ENCODE results near the gene TRAF7.

DNA sequence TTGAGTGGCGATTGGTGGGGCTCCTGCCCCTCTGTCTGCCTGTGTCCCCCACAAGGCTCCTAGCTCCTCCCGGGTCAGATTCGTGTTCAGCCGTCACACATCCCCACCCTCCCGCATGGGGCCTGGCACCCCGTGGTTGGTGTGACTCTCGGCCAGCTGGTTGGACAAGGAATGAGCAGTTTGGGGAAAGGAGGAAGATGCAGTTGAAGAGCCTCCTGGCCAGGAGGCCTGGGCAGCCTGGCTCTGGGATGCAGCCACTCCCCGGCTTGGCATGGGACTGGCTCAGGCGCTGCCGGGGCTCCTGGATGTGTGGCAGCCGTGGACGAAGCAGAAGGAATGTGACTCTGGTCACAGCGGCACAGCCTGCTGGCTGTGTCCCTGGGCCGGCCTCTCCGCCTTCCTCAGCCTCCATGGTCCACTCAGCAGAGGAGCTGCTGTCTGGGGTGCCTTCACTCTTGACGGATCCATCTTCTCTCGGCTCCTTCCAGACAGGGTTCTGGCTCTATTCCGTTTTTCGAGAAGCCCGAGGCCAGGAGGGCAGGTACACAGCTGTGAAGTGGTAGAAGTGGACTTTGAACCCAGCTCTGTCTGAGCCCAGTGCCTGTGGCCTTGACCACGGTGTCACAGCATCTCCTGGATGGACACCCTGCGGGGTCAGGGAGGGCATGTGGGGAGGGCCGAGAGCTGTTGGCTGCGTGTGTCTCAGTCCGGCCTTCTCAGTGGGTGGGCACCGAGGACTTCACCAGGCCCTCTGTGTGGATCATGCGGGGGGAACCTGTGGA lies 2.1 kb downstream of the TRAF7 start:
- TF ChIP-seq EZH2phosphoT487 (IDR thresholded peaks at IDR 0.05; ENCODE audit: borderline replicate concordance) (no peak), YY1 (IDR thresholded peaks at IDR 0.05; ENCODE audit: extremely low read depth, insufficient replicate concordance, low read depth, low read length) (no peak), EZH2 (IDR thresholded peaks at IDR 0.05) (no peak), SRF (IDR thresholded peaks at IDR 0.05; ENCODE audit: low read depth) (no peak), SIN3A (IDR thresholded peaks at IDR 0.05; ENCODE audit: low read depth) (no peak), POLR2AphosphoS5 (IDR thresholded peaks at IDR 0.05; ENCODE audit: low read depth, low read length) (no peak), CBX3 (IDR thresholded peaks at IDR 0.05; ENCODE audit: low read depth) (no peak), SP1 (IDR thresholded peaks at IDR 0.05; ENCODE audit: low read depth) (no peak), ZNF274 (IDR thresholded peaks at IDR 0.05; ENCODE audit: low read depth, low read length) (no peak), POLR2A (IDR thresholded peaks at IDR 0.05; ENCODE audit: borderline replicate concordance, extremely low read depth, insufficient read depth, insufficient read length) (no peak)
- TF ChIP-seq, protein P1, sequence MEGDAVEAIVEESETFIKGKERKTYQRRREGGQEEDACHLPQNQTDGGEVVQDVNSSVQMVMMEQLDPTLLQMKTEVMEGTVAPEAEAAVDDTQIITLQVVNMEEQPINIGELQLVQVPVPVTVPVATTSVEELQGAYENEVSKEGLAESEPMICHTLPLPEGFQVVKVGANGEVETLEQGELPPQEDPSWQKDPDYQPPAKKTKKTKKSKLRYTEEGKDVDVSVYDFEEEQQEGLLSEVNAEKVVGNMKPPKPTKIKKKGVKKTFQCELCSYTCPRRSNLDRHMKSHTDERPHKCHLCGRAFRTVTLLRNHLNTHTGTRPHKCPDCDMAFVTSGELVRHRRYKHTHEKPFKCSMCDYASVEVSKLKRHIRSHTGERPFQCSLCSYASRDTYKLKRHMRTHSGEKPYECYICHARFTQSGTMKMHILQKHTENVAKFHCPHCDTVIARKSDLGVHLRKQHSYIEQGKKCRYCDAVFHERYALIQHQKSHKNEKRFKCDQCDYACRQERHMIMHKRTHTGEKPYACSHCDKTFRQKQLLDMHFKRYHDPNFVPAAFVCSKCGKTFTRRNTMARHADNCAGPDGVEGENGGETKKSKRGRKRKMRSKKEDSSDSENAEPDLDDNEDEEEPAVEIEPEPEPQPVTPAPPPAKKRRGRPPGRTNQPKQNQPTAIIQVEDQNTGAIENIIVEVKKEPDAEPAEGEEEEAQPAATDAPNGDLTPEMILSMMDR (IDR thresholded peaks at IDR 0.05 in 2 of 3, conservative IDR thresholded peaks at IDR 0.05 in 1 of 3; ENCODE audit: borderline replicate concordance in 1 of 3, insufficient read depth in 1 of 3, low read depth in 2 of 3, low read length in 2 of 3) = no peak
- TF ChIP-seq, protein P2, sequence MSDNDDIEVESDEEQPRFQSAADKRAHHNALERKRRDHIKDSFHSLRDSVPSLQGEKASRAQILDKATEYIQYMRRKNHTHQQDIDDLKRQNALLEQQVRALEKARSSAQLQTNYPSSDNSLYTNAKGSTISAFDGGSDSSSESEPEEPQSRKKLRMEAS (IDR thresholded peaks at IDR 0.05) = no peak
- TF ChIP-seq, protein P3, sequence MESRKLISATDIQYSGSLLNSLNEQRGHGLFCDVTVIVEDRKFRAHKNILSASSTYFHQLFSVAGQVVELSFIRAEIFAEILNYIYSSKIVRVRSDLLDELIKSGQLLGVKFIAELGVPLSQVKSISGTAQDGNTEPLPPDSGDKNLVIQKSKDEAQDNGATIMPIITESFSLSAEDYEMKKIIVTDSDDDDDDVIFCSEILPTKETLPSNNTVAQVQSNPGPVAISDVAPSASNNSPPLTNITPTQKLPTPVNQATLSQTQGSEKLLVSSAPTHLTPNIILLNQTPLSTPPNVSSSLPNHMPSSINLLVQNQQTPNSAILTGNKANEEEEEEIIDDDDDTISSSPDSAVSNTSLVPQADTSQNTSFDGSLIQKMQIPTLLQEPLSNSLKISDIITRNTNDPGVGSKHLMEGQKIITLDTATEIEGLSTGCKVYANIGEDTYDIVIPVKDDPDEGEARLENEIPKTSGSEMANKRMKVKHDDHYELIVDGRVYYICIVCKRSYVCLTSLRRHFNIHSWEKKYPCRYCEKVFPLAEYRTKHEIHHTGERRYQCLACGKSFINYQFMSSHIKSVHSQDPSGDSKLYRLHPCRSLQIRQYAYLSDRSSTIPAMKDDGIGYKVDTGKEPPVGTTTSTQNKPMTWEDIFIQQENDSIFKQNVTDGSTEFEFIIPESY (IDR thresholded peaks at IDR 0.05; ENCODE audit: extremely low read depth, insufficient replicate concordance, low read length) = no peak
